Duodenal mucosa (tissue), 2 donors: Measurements from ENCODE around the gene COLEC12.

ENCODE experiments used
- H3K27ac ChIP-seq: one replicate; pipeline ENCODE4 v1.7.0; 2013; ENCODE audit warnings: low read depth, low read length
- H3K27me3 ChIP-seq, 2 donors: one replicate each; pipeline ENCODE4 v1.7.0; 2013; ENCODE audit warnings: low read length in 2 of 2, control low read depth in 1 of 2; ENCODE audit not compliant: insufficient read depth in 2 of 2, control insufficient read depth in 1 of 2
- H3K36me3 ChIP-seq, 2 donors: one replicate each; pipeline ENCODE4 v1.7.0; 2013; ENCODE audit warnings: low read length in 2 of 2, control low read depth in 1 of 2; ENCODE audit not compliant: insufficient read depth in 2 of 2, control insufficient read depth in 1 of 2
- H3K4me1 ChIP-seq, 2 donors: one replicate each; pipeline ENCODE4 v1.7.0; 2013; ENCODE audit warnings: low read length in 2 of 2, control low read depth in 1 of 2; ENCODE audit not compliant: insufficient read depth in 2 of 2, control insufficient read depth in 1 of 2
- H3K4me3 ChIP-seq, 2 donors: one replicate each; pipeline ENCODE4 v1.7.0; 2013; ENCODE audit warnings: low read length in 2 of 2, low read depth in 1 of 2
- H3K9ac ChIP-seq, 2 donors: one replicate each; pipeline ENCODE4 v1.7.0; 2013; ENCODE audit warnings: low read length in 2 of 2, low read depth in 1 of 2
- H3K9me3 ChIP-seq, 2 donors: one replicate each; pipeline ENCODE4 v1.7.0; 2013; ENCODE audit warnings: low read length in 2 of 2, control low read depth in 1 of 2; ENCODE audit not compliant: control insufficient read depth in 1 of 2

Gene COLEC12

DNA sequence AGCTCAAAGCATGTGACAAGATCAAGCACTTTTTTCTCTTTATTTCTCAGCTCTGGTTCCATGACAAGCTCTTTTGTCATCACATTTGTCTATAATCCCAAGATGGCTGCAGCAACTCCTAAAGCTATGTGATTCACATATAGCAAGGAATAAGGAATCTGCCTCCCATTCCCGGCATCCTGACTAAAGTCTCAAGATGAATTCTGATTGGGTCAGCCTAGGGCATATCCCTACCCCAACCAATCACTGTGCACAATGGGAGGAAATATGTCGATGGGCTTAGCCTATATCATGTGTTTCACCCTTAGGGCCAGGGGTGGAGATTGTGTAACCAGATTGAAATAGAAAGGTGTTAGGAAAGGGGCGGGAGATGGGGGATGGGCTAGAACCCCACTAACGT, 23.1 kb upstream of the COLEC12 start:
- H3K4me1 ChIP-seq: no peaks in the 10 kb centered on the region
- no peaks in the 10 kb centered on the region for H3K36me3 ChIP-seq
- no peaks in the 10 kb centered on the region for H3K9me3 ChIP-seq
- no peak overlapping the region for H3K9ac ChIP-seq
- H3K27me3 ChIP-seq: no peaks in the 10 kb centered on the region
- no peak overlapping the region for H3K27ac ChIP-seq
- no peak overlapping the region for H3K4me3 ChIP-seq

DNA sequence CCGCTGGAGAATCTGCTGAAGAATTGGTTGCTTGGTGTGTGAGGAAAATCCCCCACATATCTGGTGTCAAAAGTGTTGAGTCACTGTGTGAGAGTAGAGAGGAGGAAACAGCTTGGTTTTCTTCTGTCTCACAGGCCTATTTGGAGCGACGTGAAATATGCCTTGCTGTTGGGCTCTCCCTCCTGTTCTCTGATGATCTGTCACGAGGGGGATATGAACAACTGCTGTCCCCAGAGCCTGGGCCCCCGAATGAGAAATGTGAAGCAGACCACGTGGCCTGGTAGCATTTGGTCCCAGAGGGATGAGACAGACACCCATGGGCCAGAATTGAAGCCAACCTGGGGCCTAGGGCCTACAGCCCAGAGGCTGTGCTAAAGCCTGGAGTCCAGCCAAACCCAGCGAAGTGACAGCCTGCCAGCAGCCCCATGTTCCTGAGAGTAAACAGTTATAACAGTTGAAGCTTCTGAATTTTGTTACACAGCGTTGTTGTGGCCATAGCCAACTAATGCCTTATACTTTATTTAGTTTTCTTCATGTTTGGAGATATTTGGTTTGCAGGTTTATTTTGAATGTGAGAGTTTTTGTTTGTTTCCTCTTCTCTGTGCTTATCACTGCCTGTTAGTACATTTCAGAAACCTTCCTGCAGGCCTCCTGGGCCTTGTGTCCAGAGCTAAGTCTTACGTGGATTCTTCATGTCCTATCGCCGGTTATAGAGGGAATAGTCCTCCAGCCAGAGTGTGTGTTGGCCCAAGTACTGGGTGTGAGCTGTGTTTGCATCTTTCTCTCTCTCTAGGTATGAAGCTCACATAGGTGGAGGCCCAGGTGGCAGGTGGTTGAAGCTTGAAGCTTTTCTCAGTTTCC, 18.7 kb upstream of the COLEC12 start:
- Histone ChIP-seq H3K27ac (no peak overlapping the region), H3K27me3 (no peaks in the 10 kb centered on the region), H3K9ac (no peak overlapping the region)

GRCh38 chr18:518081-518480, 17.6 kb upstream of the COLEC12 start:
- no peaks in the 10 kb centered on the region for H3K9me3 ChIP-seq
- no peak overlapping the region for H3K9ac ChIP-seq
- no peaks in the 10 kb centered on the region for H3K27me3 ChIP-seq
- H3K4me3 ChIP-seq: no peak overlapping the region
- no peaks in the 10 kb centered on the region for H3K4me1 ChIP-seq
- no peaks in the 10 kb centered on the region for H3K36me3 ChIP-seq
- no peak overlapping the region for H3K27ac ChIP-seq

More for the DNA sequence above, 18.7 kb upstream of the COLEC12 start:
- Histone ChIP-seq H3K9me3 (no peaks in the 10 kb centered on the region), H3K36me3 (no peaks in the 10 kb centered on the region), H3K4me3 (no peak overlapping the region), H3K4me1 (no peaks in the 10 kb centered on the region)

GRCh38 chr18:515838-516237, 15.3 kb upstream of the COLEC12 start:
- Histone ChIP-seq H3K27ac (no peak overlapping the region), H3K9me3 (no peaks in the 10 kb centered on the region), H3K4me3 (no peak overlapping the region), H3K9ac (no peak overlapping the region), H3K27me3 (no peaks in the 10 kb centered on the region), H3K4me1 (no peaks in the 10 kb centered on the region), H3K36me3 (no peaks in the 10 kb centered on the region)

DNA sequence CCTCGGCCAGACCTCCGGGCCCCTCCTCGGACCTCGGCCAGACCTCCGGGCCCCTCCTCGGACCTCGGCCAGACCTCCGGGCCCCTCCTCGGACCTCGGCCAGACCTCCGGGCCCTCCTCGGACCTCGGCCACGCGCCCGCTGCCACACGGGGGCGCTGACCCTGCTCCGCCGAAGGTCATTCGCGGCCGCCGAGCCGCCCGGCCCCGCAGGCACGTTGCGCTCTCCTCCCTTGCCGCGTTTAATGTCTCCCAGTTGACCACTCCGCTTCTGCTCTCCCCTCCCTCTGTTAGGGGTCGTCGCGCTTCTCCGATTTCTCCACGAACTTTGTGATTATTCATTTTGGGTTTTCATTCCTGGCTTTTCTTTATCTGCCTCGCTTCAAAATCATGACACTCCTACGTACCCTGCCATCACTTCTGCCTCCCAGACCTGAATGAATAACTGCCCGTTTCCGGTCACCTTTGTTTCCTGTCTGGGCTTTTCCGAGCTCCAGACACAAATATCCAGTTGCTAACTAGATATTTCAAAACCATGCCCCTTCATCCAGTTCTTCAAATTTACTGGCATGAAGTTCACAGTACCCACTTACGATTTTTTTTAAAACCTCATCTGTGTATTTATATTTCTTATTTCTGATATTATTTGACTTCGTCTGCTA, 14.8 kb upstream of the COLEC12 start:
- no peaks in the 10 kb centered on the region for H3K9me3 ChIP-seq
- H3K27ac ChIP-seq: no peak overlapping the region
- no peaks in the 10 kb centered on the region for H3K4me1 ChIP-seq
- H3K36me3 ChIP-seq: no peaks in the 10 kb centered on the region
- H3K9ac ChIP-seq: no peak overlapping the region
- H3K27me3 ChIP-seq: no peaks in the 10 kb centered on the region
- H3K4me3 ChIP-seq: no peak overlapping the region

DNA sequence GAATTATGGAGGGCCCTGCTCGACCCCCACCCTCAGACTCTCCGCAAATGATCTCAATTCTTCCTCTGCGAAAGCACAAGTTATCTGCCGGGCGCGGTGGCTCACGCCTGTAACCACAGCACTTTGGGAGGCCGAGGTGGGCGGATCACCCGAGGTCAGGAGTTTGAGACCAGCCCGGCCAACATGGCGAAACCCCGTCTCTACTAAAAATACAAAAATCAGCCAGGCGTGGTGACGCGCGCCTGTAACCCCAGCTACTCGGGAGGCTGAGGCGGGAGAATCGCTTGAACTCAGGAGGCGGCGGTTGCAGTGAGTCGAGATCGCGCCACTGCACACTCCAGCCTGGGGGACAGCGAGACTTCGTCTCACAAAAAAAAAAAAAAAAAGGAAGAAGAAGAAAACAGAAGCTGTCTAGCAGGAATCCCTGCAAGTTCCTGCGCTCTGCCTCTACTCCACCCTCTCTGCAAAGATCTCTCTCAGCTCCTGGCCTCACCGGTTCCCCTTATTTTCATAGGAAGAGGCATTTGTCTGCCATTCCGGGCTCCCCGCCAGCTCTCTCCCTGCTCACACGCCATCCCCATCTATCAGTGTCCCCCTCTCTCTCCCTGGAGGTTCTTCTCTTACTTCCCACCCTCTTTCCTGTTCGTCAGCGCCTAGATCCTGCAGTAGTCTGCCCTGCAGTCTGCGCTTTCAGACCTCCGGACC, 13.5 kb upstream of the COLEC12 start:
- no peak overlapping the region for H3K9ac ChIP-seq
- H3K4me3 ChIP-seq: no peak overlapping the region
- no peaks in the 10 kb centered on the region for H3K4me1 ChIP-seq
- H3K36me3 ChIP-seq: no peaks in the 10 kb centered on the region
- no peaks in the 10 kb centered on the region for H3K27me3 ChIP-seq
- no peaks in the 10 kb centered on the region for H3K9me3 ChIP-seq
- no peak overlapping the region for H3K27ac ChIP-seq

GRCh38 chr18:512957-513356, 12.5 kb upstream of the COLEC12 start:
- H3K27ac ChIP-seq: no peak overlapping the region
- H3K27me3 ChIP-seq: no peaks in the 10 kb centered on the region

GRCh38 chr18:508835-509234, 8.3 kb upstream of the COLEC12 start:
- no peaks in the 10 kb centered on the region for H3K4me1 ChIP-seq
- no peak overlapping the region for H3K27ac ChIP-seq
- H3K27me3 ChIP-seq: no peaks in the 10 kb centered on the region
- no peaks in the 10 kb centered on the region for H3K36me3 ChIP-seq
- H3K4me3 ChIP-seq: no peak overlapping the region
- H3K9ac ChIP-seq: no peak overlapping the region
- no peaks in the 10 kb centered on the region for H3K9me3 ChIP-seq

More at GRCh38 chr18:512957-513356, 12.5 kb upstream of the COLEC12 start:
- Histone ChIP-seq H3K4me1 (no peaks in the 10 kb centered on the region), H3K36me3 (no peaks in the 10 kb centered on the region), H3K4me3 (no peak overlapping the region), H3K9ac (no peak overlapping the region), H3K9me3 (no peaks in the 10 kb centered on the region)

- H3K4me3 ChIP-seq: no peak overlapping the region
- H3K4me1 ChIP-seq: no peaks in the 10 kb centered on the region
- H3K9me3 ChIP-seq: no peaks in the 10 kb centered on the region
- no peaks in the 10 kb centered on the region for H3K27me3 ChIP-seq
- H3K36me3 ChIP-seq: no peaks in the 10 kb centered on the region
- no peak overlapping the region for H3K27ac ChIP-seq
- H3K9ac ChIP-seq: no peak overlapping the region
Measured at GRCh38 chr18:507636-508035, 7.1 kb upstream of the COLEC12 start.

GRCh38 chr18:506801-507200, 6.3 kb upstream of the COLEC12 start:
- Histone ChIP-seq H3K27ac (no peak overlapping the region), H3K36me3 (no peaks in the 10 kb centered on the region), H3K9ac (no peak overlapping the region), H3K9me3 (no peaks in the 10 kb centered on the region), H3K4me1 (no peaks in the 10 kb centered on the region), H3K4me3 (no peak overlapping the region), H3K27me3 (no peaks in the 10 kb centered on the region)
